Measurements from ENCODE around the gene KIF1B.

DNA sequence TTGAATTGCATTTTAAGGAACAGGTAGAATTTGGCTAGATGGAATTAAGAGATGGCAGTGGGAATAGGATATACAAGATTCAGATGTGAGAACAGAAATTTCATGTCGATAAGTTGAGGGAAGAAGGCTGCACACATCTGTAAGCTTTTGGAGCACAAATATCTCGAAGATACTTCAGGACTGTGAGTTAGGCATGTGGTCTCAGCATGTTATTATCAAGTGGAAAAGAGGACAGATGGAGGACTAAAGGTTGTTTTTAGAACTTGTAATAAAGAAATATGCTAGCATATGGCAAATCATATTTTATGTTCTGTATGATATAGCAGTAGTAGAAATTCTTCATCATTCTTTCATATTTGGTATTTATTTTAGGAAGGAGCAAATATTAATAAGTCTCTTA, 61.5 kb downstream of the KIF1B start:
- TF ChIP-seq POLR2AphosphoS5 (IDR thresholded peaks at IDR 0.05; ENCODE audit: borderline replicate concordance, low read depth, low read length), result no peak
- no peak for TF ChIP-seq EZH2 (IDR thresholded peaks at IDR 0.05)
